DMS153 treated with DMSO at 0.1 percent for 48 hours (cell line): ENCODE results near the gene KCNK15.
A peak's percentile ranks its signal among the peaks of the same experiment; 100 is the strongest.

Source experiments
- DNase-seq: peaks from one replicate; lab custom pipeline; 2025; ENCODE audit not compliant: unreplicated experiment; lab: John Stamatoyannopoulos, UW

The KCNK15 gene

DNA sequence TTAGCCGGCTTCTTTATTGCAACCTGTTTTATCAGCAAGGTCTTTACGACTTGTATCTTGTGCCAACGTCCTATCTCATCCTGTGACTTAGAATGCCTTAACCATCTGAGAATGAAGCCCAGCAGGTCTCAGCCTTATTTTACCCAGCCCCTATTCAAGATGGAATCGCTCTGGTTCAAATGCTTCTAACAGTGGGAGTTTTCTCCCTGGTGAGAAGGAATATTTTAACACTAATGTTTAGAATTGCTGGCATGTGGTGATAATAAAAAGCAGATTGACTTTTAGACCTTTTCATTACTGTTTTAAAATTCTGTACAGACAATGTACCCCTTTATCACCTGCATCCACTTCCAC lies 9.9 kb upstream of the KCNK15 start:
- DNase-seq, result no peak

DNA sequence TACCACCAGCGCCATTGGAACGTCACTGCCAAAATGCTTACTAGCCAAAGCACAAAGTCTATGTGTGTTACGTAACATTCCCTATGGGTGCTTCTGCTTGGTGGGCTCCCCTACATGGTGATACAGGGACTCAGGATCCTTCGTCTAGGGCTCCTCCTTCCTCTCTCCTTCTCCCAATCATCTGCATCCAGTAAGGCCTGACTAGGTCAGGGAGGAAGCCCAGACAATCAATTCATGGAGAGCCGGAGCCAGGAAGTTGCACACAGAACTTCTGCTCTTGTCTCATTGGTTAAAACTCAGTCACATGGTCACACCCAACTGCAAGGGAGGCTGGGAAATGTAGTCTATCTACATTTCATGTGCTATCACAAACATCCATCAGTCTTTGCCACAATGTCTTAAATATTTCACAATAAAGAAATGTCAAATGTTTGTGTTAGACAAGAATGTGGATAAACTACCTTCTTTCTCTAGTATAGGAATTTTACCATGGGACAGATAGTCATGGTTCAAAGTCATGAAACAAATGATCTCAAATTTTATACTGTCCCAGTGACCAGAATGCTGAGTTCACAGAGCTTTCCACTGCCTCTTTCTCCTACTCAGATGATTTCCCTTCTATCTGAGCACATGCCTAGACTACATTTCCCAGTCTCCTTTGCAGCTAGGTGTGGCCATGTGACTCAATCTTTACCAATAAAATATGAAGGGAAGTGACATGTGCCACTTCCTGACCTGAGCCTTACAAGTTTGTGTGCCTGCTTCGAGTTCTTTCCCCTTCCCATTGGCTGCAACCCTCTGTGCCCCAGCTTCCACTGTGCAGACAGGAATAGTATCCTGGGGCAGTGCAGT lies 9.3 kb upstream of the KCNK15 start:
- peak; percentile 62 for DNase-seq

DNA sequence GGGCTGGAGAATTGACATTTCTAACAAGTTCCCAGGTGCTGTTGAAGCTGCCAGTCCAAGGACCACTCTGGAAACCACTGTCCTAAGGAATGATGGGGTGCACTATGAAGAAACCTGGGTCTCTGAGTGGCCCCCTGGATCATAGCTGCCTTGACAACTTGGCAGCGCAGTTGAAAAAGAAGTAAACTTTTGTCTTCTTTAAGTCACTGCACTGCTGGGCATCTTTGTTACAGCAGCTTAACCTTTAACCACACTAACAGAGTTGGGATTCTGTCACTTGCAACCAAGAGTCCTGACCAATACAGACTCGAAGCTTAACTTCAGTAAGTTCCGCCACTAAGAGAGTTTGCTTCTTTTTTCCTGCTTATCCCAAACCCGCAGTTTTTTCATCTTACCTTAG lies 8.5 kb upstream of the KCNK15 start:
- no peak for DNase-seq

- DNase-seq, result peak; percentile 49
Measured at GRCh38 chr20:44738813-44739477, 6.7 kb upstream of the KCNK15 start.

DNA sequence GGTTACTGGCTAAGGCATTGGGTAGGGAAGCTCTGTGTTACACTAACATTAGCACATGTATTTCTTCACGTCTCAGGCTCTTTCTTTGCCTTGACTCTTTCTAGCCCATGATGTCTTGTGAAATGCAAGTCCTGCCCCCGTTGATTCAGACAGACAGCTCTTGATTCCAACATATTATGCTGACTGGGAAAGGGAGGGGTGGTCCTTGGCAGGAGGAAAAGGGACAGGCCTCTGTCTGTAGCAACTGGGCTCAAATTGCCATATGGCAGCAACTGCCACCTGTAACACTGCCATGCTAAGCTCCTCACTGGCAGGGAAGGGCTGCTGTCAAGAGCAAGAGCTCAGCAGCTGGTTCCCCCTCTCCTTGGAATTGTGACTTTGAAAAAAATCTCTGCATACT lies 5.7 kb upstream of the KCNK15 start:
- DNase-seq, result no peak

DNA sequence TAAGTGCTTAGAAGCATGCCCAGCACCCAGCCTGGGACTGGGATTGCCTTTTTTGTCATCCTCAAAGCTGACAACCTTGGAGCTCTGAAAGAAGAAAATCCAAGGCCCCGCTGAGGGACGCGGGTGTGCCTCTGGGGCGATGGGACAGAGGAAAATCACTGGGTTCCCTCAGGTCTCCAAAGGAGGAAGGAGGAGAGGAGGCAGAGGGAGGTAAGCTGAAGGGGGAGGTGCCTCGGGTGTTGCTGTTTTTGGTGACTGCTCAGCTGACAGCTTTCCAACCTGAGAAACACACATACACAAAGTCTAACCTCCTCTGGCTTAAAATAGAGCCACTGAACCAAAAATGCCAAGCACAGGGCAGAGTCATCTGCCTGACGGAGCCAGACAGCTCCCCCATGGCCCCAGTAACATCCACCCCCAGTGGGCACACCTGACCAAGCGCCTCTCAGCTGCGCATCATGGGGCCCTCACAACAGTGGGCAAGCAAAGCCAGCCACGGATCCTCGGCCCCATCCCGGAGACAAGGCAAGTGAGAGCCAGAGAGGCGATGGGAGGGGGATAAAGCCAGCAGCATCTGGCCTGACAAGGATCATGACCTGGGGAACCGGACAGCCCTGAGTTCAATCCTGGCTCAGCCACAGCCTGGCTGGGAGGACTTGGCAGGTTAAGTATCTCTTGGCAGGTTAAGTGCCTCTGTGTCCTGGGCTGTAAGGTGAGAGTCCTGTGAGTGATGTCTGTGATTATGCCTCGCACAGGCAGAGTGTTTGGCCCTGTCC lies 3.2 kb upstream of the KCNK15 start:
- DNase-seq, result no peak

- DNase-seq, result no peak
Measured at GRCh38 chr20:44743080-44743701, 2.5 kb upstream of the KCNK15 start.

GRCh38 chr20:44743916-44744655 lies 1.6 kb upstream of the KCNK15 start:
- DNase-seq, result no peak

DNA sequence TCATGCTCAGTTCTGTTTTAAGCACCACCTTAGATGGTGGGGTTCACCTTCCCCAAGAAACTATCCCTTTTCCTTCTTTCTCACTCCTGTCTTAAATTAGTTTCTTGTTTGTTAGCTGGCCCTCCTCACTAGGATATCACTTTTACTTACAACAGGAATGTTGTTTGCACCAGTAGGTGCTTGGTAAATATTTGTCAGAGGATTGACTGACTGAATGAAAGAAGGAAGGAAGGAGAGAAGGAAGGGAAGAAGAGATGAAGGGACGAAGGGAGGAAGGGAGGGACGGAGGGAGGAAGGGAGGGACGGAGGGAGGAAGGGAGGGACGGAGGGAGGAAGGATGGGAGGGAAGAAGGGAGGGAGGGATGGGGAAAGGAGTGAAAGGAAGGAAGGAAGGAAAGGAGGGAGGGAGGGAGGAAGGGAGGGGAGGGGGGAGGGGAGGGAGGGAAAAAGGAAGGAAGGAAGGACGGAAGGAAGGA lies 505 bp upstream of the KCNK15 start:
- DNase-seq, result no peak

GRCh38 chr20:44746367-44747165 lies 901 bp downstream of the KCNK15 start:
- no peak for DNase-seq

- peak; percentile 94 for DNase-seq
Measured at GRCh38 chr20:44747166-44748004, 1.7 kb downstream of the KCNK15 start.

GRCh38 chr20:44748005-44748370 lies 2.3 kb downstream of the KCNK15 start:
- peak; percentile 4 for DNase-seq

- no peak for DNase-seq
Measured at GRCh38 chr20:44750081-44750805, 4.6 kb downstream of the KCNK15 start.

DNA sequence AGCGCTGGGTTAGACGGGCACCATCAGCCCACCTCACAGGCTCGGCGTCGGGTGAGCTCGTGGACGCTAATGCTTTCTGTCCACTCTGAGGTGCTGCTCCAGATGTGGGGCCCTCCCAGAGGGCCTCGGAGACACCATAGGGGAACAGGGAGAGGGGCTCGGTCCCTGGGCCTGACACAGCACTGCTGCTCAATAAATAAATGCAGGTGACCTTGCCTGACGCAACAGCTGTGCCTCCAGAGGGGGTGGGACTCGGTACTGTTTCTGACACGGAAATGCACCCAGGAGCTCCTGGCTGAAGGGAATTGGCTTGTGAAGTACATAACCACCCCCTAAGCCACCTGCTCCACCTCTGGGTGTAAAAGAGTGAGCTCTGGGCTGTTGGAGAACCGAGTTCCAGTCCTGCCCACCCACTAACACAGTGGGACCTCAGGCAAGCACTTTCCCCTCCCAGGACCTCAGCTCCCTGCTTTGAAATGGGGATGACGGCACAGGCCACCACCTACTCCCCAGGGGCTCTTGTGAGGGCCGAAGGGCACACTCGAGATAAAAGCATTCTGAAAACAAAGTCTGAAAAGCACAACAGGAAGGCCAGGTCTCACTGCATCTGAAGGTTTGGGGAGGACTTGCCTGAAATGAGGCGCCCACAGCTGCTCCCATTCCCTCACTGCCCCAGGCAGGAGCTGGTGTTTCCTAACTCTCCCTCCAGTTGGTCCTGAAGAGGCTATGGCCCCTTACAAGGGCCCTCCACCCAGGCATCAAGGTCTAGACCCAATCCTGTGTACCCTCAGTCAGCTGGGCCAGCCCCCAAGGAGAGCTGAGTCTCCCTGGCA lies 6.7 kb downstream of the KCNK15 start:
- no peak for DNase-seq

DNA sequence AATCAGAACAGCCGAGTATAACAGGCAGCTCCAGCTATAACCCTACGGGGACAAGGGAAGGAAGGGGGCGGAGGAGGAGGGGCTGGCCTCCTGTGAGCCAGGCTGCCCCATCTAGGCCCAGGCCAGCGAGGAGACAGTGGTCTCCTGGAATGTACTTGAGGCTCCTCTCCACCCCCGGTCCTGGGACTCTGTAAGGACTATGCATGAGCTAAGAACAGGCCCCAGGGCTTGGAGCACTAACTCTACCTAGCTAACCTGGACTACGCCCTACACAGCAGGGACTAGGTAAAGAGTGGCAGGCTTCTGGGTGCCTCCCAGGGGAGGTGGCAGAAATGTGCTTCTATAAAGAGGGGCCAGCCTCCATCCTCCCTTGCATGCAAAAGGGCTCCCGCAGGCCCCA lies 8.9 kb downstream of the KCNK15 start:
- DNase-seq, result no peak

DNA sequence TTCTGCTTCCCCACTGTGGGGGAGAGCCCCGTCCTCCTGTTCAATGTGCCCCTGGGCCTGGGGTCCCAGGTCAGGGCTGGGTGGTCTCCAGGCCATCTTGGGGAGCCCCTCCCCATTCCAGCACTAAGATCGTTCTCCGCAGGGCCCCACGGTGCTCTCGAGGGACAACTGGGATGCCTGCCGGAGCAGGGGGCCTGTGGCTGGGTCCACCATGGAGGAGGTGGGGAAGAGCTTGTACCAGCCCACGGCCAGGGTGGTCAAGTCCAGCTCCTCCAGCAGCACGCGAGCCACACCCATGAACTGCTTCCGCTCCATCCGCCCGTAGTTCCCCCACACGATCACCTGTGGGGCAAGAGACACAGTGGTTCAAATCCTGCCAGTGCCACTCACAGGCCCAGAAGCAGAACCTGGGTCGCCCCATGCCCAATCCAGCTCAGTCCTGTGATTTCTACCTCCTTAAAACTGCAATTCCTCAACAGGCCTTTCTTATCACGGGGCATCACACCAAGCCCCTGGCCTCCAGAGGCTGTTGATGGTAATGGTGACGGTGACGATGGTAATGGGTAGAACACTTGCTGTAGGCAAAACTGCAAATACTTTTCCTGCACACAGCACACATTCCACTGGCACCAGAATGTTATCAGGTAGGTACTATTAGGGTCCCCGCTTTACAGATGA lies 10.5 kb downstream of the KCNK15 start:
- DNase-seq, result no peak

DNA sequence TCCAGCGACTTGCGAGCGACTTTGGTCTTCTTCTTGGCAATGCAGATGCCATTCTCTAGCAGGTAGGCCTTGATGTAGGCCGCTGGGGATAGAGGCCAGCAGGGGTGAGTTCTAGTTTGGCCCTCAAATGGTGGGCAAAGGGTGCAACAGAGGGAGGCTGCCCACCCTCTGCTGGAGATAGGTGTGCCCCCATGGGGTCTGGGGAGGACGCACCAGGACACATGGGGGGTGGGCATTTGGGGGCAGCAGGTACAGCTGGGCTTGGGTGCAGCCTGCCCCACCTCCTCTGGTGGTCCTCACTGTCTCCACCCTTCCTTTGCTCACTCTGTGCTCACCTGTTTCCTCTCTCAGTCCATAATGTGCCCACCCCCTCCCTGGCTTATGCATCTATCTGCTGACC lies 11.3 kb downstream of the KCNK15 start:
- no peak for DNase-seq
